AG09319 (cell line): ENCODE results near the gene ASIC2.

ENCODE experiments used
- DNase-seq: peaks from one replicate; pipeline ENCODE4 v3.0.0-alpha.2; 2010; ENCODE audit warnings: low read depth; ENCODE audit errors: extremely low read depth
- CTCF ChIP-seq: IDR thresholded peaks from 2 replicates; pipeline ENCODE4 v1.5.1; 2011; ENCODE audit warnings: low read depth, mild to moderate bottlenecking, inconsistent platforms, low read length, moderate library complexity

ASIC2 gene

GRCh38 chr17:33055746-33056145, 237.3 kb downstream of the ASIC2 start:
- DNase-seq, result no peak
- no peak for TF ChIP-seq CTCF

GRCh38 chr17:33055171-33055611, 237.9 kb downstream of the ASIC2 start:
- TF ChIP-seq CTCF, result no peak

GRCh38 chr17:33054412-33054811, 238.7 kb downstream of the ASIC2 start:
- TF ChIP-seq CTCF, result no peak
- DNase-seq, result no peak

More at GRCh38 chr17:33055171-33055611, 237.9 kb downstream of the ASIC2 start:
- no peak for DNase-seq

- no peak for TF ChIP-seq CTCF
- DNase-seq, result no peak
These were observed 239.4 kb downstream of the ASIC2 start for GRCh38 chr17:33053676-33054075.

GRCh38 chr17:33052856-33053255, 240.2 kb downstream of the ASIC2 start:
- TF ChIP-seq CTCF, result no peak
- no peak for DNase-seq

GRCh38 chr17:33050611-33051140, 242.4 kb downstream of the ASIC2 start:
- DNase-seq, result no peak
- TF ChIP-seq CTCF, result no peak

- peak; percentile 94 for TF ChIP-seq CTCF
- DNase-seq, result peak; percentile 15
These were observed 243.2 kb downstream of the ASIC2 start for GRCh38 chr17:33049781-33050414.
